Naive thymus-derived CD8-positive, alpha-beta T cell (primary cell): ENCODE data around the gene POPDC2. TPM values are rescaled to one million over a fixed set of nuclear protein-coding genes. Genes with fewer than 3 reads are reported as not detected.

ENCODE experiments used
- ATAC-seq, 2 donors: fragments of 150-1000 bp; cut with Tn5 transposase in 1 of 2; sonication (Bioruptor Pico), chemical (Tn5 transposase) in 1 of 2; 1 replicate in 1 of 2; 2 replicates in 1 of 2; pipeline ENCODE4 v1.10.0; 2021; ENCODE audit warnings: mild to moderate bottlenecking in 2 of 2, moderate library complexity in 2 of 2
- POLR2A ChIA-PET: fragments of 350-600 bp; sonication (Branson Sonifier 250); formaldehyde crosslinking; loops from one replicate; lab custom pipeline; 2021; ENCODE audit warnings: antibody characterized with exemption; lab: Charles Lee
- DNase-seq, 10 donors: peaks; one replicate each; pipeline versions ENCODE4 v3.0.0 to v3.0.0-alpha.2; 2020 to 2022
- H3K27ac Mint-ChIP-seq, 10 donors: one replicate each; pipeline ENCODE4 v1.8.0; 2020 to 2022; ENCODE audit warnings: mild to moderate bottlenecking in 10 of 10, mixed read lengths in 10 of 10, moderate library complexity in 4 of 10, inconsistent platforms in 1 of 10
- H3K27me3 Mint-ChIP-seq, 5 donors: one replicate each; pipeline ENCODE4 v1.8.0; 2021 to 2022; ENCODE audit warnings: mixed read lengths in 5 of 5
- H3K36me3 Mint-ChIP-seq, 3 donors: one replicate each; pipeline ENCODE4 v1.8.0; 2020 to 2022; ENCODE audit warnings: mixed read lengths in 3 of 3, mild to moderate bottlenecking in 2 of 3, inconsistent platforms in 1 of 3
- H3K4me1 Mint-ChIP-seq, 4 donors: one replicate each; pipeline ENCODE4 v1.8.0; 2021 to 2022; ENCODE audit warnings: mixed read lengths in 4 of 4
- H3K4me3 Mint-ChIP-seq, 10 donors: one replicate each; pipeline ENCODE4 v1.8.0; 2020 to 2022; ENCODE audit warnings: mild to moderate bottlenecking in 10 of 10, mixed read lengths in 10 of 10, moderate library complexity in 6 of 10, inconsistent platforms in 1 of 10
- H3K9me3 Mint-ChIP-seq, 9 donors: one replicate each; pipeline ENCODE4 v1.8.0; 2020 to 2022; ENCODE audit warnings: mixed read lengths in 9 of 9, mild to moderate bottlenecking in 3 of 9, inconsistent platforms in 1 of 9, moderate library complexity in 1 of 9
- polyA plus RNA-seq, 3 donors: library from polyadenylated mRNA; unstranded; fragments of 300-500 nt; fragmentation: Illumina TruSeq; gene quantifications; one replicate each; pipeline ENCODE4 v1.2.3, GENCODE V29; 2021
- total RNA-seq, 8 experiments: library from RNA in 2 of 8; stranded (reverse) in 2 of 8; gene quantifications; one replicate each; pipeline ENCODE4 v1.2.3 and lab custom pipeline; 2021 to 2026

The POPDC2 gene, protein sequence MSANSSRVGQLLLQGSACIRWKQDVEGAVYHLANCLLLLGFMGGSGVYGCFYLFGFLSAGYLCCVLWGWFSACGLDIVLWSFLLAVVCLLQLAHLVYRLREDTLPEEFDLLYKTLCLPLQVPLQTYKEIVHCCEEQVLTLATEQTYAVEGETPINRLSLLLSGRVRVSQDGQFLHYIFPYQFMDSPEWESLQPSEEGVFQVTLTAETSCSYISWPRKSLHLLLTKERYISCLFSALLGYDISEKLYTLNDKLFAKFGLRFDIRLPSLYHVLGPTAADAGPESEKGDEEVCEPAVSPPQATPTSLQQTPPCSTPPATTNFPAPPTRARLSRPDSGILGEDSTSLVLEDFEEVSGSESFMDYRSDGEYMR
- total RNA-seq (1 to 10 TPM; 4.6 to 8.4 TPM), polyA plus RNA-seq (1 to 10 TPM; 1.1 to 2.6 (median 1.4) TPM), total RNA-seq (lab: John Stamatoyannopoulos, UW) (0 to 2.4 (median 1.7) reads per million in 6 experiments)

DNA sequence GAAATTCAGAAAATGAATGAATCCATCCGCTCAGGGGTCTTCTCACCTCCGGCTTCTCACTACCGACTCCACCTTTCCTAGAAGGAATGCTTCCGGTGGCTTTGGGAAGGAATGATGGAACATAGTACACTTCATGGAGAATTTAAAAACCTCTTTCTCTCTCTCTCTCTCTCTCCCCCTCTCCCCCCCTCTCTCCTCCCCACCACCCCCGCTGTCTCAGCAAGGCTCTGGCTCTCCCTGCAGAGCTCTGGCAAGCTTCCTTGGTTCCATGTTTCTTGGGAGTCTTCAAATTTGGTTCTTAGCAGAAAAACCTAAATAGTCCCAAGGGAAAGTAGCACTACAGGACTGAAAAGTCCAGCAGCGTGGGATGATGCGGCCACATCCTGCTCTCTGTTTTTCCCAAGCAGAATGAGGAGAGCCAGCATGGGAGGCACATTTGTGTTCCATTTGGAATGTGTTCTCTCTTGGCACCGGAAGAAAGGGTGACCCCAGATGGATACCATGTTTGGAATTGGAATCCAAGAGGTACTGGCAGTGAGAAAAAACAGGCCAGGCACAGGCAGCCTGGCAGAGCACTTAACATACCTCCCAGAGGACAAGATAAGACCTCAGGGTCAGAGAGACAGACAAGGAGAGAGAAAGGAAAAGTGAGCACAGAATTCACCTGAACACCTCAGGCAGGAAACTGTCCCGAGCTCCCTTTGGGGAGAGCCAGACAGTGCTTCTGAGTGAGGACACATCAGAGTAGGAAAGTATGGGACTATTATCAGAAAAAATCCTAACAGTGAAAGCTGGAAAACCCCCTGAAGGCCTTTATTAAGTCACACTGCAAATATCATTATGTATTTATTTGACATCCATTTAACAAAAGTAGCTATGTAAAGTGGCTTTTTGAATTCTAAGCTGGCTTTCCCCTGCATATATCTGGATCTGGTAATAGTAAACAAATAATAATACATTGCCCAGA lies at the start of gene POPDC2:
POPDC2 (minus strand) TSS at position 116 of the 967 bp plus-strand sequence. CDS start 166 bp downstream, outside the sequence.
- POLR2A ChIA-PET = no interaction called here
- H3K4me1 Mint-ChIP-seq = peaks cover 4 to 19% (median 12%) of the 10 kb centered on the region in 4 donors

DNA sequence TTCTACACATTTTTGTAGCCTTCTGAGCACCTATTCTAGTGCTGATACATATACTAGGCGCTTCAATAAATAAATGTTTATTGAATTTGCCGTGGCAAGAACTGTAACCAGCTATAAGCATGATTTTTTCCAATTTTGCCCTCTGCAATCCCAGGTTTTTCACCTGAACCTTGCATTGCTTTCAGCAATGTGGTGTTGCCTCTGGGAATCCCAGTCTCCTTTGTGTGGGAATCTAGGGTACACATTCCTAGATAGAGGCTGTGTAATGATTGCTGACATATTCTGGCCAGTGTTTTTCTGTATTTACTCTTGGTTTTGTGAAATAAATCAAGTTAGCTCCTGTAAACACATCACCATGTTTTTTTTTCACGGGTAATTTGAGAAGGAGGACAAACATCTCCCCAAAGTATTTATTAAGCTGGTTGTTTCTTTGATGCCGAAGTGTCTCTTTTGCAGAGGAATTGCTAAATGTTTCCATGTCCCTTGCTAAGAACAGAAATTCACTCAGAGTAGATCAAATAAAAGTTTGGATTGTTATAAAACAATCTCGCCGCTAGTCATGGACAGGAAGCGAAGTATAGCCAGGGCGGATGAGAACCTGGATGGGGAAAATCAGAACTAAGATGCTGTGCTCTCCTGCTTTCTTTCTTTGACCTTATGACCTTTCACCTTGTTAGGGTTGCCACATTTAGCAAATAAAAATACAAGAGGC lies 43.6 kb upstream of the POPDC2 start:
- POLR2A ChIA-PET = no interaction called here
- H3K9me3 Mint-ChIP-seq = peaks cover 0 to 3% (median 0%) of the 10 kb centered on the region in 9 donors
- no peak for ATAC-seq
- H3K36me3 Mint-ChIP-seq = no peaks in the 10 kb centered on the region
- peak overlapping the region in 5 of 10 donors; percentile 6 to 77 (median 47) for H3K27ac Mint-ChIP-seq
- no peak for DNase-seq
- H3K4me1 Mint-ChIP-seq = peaks cover 4 to 28% (median 20%) of the 10 kb centered on the region in 4 donors
- H3K4me3 Mint-ChIP-seq = peak overlapping the region; percentile 75 to 86 (median 80)
- H3K27me3 Mint-ChIP-seq = peaks cover 0 to 4% (median 0%) of the 10 kb centered on the region in 5 donors

More for the DNA sequence above, at the start of gene POPDC2:
- Mint-ChIP-seq H3K27ac (peak within 1 kb of the TSS in 2 of 10 donors; percentile 26 to 59), H3K4me3 (no peak within 1 kb of the TSS), H3K36me3 (peaks cover 0 to 11% (median 4%) of the 10 kb centered on the region in 3 donors), H3K27me3 (no peaks in the 10 kb centered on the region), H3K9me3 (no peaks in the 10 kb centered on the region)
- DNase-seq (no peak), ATAC-seq (no peak)

DNA sequence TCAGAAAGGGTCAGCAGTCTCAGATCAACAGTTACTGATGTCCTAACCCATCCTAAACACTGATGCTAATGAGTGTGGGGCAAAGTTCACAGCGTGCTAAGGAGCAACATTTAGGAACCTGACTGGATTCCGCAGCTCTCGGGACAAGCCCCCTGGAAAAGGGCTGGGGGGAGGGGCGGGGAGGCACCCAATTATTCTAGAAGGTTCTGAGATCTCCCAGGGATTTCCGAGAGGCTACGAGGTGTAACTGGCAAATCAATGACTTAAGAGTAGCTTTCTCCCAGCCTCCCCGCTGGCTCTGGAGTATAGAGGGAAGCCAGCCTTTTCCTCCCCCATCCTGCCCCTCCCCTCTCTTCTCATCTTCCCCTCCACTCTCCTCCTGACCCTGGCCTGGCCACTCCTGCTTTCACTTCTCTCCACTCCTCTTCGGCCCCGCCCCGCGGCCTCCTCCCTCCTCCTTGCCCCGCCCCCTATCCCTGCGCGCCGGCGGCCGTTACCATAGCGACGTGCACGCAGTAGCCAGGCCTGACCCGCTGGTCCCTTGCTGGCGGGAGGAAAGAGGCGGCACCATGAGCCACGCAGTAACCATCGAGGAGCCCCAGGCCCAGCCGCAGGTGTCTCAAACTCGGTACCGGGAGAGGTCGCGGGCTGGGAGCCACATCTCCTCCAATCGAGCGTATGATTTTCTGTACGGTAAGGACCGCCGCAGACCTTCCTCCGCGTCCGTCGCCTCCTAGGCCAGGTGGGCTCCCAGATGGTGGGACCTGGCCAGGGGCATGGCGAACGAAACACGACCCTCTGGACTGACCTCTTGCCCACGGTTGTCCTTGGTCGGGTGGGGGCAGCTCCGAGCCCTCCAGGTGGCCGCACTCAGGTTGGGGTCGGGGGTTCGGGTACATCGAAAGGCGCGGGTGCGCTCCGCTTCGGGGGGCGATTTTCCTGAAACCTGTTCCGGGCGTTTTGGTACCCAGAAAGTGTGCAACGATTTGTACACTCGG lies 42.4 kb upstream of the POPDC2 start, which contains the start of gene CFAP91:
CFAP91 (plus strand) TSS at position 493 of the 998 bp plus-strand sequence; CDS start at position 570, 77 bp downstream.
- POLR2A ChIA-PET = no interaction called here
- peak within 1 kb of the TSS in 7 of 10 donors; percentile 23 to 79 (median 51) for H3K27ac Mint-ChIP-seq
- peak within 1 kb of the TSS; percentile 75 to 86 (median 80) for H3K4me3 Mint-ChIP-seq
- peak; percentile 87 to 90 for ATAC-seq
- H3K4me1 Mint-ChIP-seq = peaks cover 4 to 28% (median 20%) of the 10 kb centered on the region in 4 donors
- H3K9me3 Mint-ChIP-seq = peaks cover 0 to 3% (median 0%) of the 10 kb centered on the region in 9 donors
- peak; percentile 55 to 89 (median 72) for DNase-seq
- H3K27me3 Mint-ChIP-seq = peaks cover 0 to 4% (median 0%) of the 10 kb centered on the region in 5 donors
- no peaks in the 10 kb centered on the region for H3K36me3 Mint-ChIP-seq

DNA sequence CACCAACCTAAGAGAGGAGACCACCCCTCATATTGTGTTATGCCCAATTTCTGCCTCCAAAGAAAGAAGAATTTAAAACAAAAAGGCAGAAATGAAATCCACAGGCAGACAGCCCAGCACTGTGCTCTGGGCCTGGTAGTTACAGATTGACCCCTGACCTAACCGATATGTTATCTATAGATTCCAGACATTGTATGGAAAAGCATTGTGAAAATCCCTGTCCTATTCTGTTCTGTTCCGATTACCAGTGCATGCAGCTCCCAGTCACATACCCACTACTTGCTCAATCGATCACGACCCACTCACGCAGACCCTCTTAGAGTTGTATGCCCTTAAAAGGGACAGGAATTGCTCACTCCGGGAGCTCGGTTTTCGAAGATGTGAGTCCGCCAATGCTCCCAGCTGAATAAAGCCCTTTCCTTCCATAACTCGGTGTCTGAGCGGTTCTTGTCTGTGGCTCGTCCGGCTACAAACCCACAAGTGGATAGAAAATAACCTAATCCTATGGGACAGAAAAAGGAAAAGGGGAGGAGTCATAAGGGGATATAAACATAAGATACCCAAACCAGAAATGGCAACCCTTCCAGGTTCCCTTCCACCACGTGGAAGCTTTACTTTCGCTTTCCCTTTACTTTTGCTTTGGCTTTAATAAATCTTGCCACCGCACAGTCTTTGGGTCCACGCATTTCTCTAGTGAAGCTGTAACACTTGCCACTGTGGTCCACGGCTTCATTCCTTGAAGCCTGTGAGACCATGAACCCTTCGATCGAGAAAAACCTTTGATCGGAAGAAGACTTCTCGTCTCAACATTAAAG lies 40.7 kb upstream of the POPDC2 start:
- H3K27me3 Mint-ChIP-seq = peaks cover 0 to 4% (median 0%) of the 10 kb centered on the region in 5 donors
- no peaks in the 10 kb centered on the region for H3K36me3 Mint-ChIP-seq
- DNase-seq (no peak), ATAC-seq (no peak)
- H3K27ac Mint-ChIP-seq = peak overlapping the region in 3 of 10 donors; percentile 7 to 47 (median 42)
- H3K9me3 Mint-ChIP-seq = peaks cover 0 to 3% (median 0%) of the 10 kb centered on the region in 9 donors
- peak overlapping the region in 2 of 10 donors; percentile 8 to 46 for H3K4me3 Mint-ChIP-seq
- peaks cover 4 to 28% (median 20%) of the 10 kb centered on the region in 4 donors for H3K4me1 Mint-ChIP-seq
- POLR2A ChIA-PET = interaction anchor here (0.9 kb wide), 1 partner anchor 24 kb away, joined by 3 read pairs; the partner anchor contains the start of gene COX17

DNA sequence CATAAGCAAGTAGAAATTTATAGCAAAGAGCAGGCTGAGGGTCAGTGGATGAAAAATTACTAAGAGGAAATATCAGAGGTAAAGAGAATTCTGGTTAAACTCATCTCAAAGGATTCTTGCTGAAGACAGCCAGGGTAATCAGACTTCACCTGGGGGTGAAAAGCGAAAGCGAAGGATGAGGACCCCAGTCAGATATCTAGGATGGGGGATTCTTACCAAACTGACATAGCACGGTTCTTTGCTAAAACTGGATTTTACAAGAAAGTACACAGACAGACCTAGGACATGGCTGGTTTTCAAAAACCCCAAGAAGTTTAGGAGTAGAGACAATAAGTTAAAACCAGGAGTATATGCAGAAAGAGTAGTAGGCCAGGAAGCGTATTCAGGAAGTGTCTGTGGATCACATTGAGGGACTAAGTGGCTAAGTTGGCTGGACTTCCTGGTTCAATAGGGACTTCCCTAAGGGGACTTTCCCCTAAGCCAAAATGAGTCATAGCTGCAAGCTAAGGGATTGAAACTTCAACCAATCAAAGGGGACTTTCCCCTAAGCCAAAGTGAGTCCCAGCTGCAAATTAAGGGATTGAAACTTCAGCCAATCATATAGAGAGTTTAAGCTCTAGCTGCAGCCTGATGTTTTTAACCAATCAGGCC lies 40.0 kb upstream of the POPDC2 start:
- H3K27me3 Mint-ChIP-seq = peaks cover 0 to 6% (median 0%) of the 10 kb centered on the region in 5 donors
- H3K27ac Mint-ChIP-seq = peak overlapping the region in 3 of 10 donors; percentile 7 to 47 (median 36)
- peak overlapping the region in 2 of 10 donors; percentile 11 to 21 for H3K4me3 Mint-ChIP-seq
- H3K36me3 Mint-ChIP-seq = no peaks in the 10 kb centered on the region
- POLR2A ChIA-PET = interaction anchor here (0.9 kb wide), 1 partner anchor 24 kb away, joined by 3 read pairs; the partner anchor contains the start of gene COX17
- peaks cover 0 to 3% (median 0%) of the 10 kb centered on the region in 9 donors for H3K9me3 Mint-ChIP-seq
- H3K4me1 Mint-ChIP-seq = peaks cover 4 to 28% (median 20%) of the 10 kb centered on the region in 4 donors
- peak in 1 of 2 donors; percentile 15 for ATAC-seq
- DNase-seq = peak in 1 of 10 donors; percentile 6

DNA sequence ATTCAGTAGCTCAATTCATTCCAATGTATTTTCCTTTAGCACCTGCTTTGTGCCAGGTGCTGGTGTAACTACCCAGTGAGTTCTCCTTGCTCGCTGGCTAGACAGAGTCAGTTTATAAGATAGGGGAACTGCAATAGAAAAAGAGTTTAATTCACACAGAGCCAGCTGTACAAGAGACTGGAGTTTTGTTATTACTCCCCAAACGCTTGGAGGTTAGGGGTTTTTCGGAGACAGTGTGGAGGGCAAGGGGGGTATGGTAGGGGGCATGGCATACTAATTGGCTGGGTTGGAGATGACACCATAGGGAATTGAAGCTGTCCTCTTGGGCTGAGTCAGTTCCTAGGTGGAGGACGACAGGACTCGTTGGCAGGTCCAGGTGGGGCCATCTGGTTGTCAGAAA lies 37.0 kb upstream of the POPDC2 start:
- H3K27ac Mint-ChIP-seq = no peak overlapping the region
- DNase-seq (no peak), ATAC-seq (no peak)
- POLR2A ChIA-PET = no interaction called here
- no peaks in the 10 kb centered on the region for H3K36me3 Mint-ChIP-seq
- H3K27me3 Mint-ChIP-seq = peaks cover 0 to 12% (median 1%) of the 10 kb centered on the region in 5 donors
- H3K4me3 Mint-ChIP-seq = no peak overlapping the region
- peaks cover 2 to 24% (median 11%) of the 10 kb centered on the region in 4 donors for H3K4me1 Mint-ChIP-seq
- peaks cover 0 to 3% (median 0%) of the 10 kb centered on the region in 9 donors for H3K9me3 Mint-ChIP-seq

DNA sequence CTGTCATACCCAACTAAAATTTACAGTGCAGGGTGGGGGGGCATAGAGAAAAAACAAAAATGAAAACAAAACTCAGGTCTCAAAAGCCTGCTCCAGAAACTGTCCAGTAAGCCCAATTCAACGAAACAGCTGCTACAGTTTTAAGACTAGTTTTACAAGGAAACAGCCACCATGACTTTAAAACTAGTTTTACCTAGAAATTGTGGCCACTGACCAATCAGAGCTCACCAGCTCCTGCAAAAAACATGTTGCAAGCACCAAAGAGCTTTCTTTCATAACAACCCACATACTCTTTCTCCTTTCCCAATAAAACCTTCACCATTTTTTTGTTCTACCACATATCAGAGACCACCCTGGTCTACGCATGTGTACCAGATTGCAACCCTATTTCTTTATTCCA lies 35.1 kb upstream of the POPDC2 start:
- POLR2A ChIA-PET = no interaction called here
- H3K27me3 Mint-ChIP-seq = peaks cover 0 to 12% (median 1%) of the 10 kb centered on the region in 5 donors
- no peaks in the 10 kb centered on the region for H3K9me3 Mint-ChIP-seq
- no peak overlapping the region for H3K4me3 Mint-ChIP-seq
- DNase-seq = no peak
- peaks cover 1 to 9% (median 5%) of the 10 kb centered on the region in 4 donors for H3K4me1 Mint-ChIP-seq
- H3K27ac Mint-ChIP-seq = no peak overlapping the region
- H3K36me3 Mint-ChIP-seq = no peaks in the 10 kb centered on the region
- ATAC-seq = no peak

DNA sequence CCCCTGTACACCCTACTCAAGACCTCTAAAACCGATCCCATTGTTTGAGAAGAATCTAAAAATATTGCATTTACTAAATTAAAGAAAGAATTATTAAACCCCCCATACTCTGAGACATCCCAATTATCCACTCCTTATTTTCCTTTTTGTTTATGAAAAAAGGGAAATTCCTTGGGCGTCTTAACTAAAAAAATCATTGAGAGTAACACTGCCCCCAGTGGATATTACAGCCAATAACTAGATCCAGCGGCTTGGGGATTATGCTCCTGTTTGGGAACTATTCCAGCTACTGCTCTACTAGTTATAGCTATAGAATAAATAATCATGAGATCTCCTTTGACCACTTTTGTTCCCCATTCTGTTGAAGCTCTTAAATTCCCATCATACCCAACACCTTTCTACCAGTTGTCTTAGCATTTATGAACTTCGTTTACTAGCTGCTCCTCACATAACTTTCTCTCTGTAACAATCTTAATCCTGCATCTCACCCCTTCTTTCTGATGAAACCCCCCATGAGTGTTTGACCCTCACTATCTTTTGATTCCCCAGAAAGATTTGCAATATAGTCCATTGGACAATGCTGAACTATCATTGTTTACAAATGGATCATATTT lies 29.8 kb upstream of the POPDC2 start:
- H3K4me3 Mint-ChIP-seq = no peak overlapping the region
- ATAC-seq = no peak
- H3K4me1 Mint-ChIP-seq = no peaks in the 10 kb centered on the region
- H3K27ac Mint-ChIP-seq = no peak overlapping the region
- peaks cover 0 to 8% (median 6%) of the 10 kb centered on the region in 3 donors for H3K36me3 Mint-ChIP-seq
- POLR2A ChIA-PET = no interaction called here
- peaks cover 2 to 14% (median 9%) of the 10 kb centered on the region in 5 donors for H3K27me3 Mint-ChIP-seq
- H3K9me3 Mint-ChIP-seq = peaks cover 0 to 10% (median 2%) of the 10 kb centered on the region in 9 donors
- DNase-seq = no peak

DNA sequence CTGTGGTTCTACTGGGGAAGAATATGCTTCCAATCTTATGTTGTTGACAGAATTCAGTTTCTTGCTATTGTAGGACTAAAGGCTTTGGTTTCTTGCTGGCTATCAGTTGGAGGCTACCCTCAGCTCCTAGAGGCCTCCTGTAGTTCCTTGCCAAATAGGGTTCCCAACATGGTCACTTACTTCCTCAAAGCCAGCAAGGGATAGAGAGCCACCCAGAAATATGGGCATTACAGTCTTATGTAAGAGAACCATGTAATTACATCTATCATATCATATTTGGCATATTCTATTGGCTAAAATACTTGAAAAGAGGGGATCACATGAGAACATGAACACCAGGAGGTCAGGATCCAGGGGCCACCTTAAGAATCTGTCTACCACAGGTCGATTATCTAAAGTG lies 23.0 kb upstream of the POPDC2 start:
- DNase-seq = no peak
- H3K4me1 Mint-ChIP-seq = no peaks in the 10 kb centered on the region
- H3K27ac Mint-ChIP-seq = no peak overlapping the region
- H3K36me3 Mint-ChIP-seq = peaks cover 0 to 8% (median 7%) of the 10 kb centered on the region in 3 donors
- POLR2A ChIA-PET = no interaction called here
- H3K9me3 Mint-ChIP-seq = peaks cover 0 to 8% (median 2%) of the 10 kb centered on the region in 9 donors
- H3K27me3 Mint-ChIP-seq = peaks cover 0 to 9% (median 7%) of the 10 kb centered on the region in 5 donors
- no peak for ATAC-seq
- no peak overlapping the region for H3K4me3 Mint-ChIP-seq
